Endothelial cell (in vitro differentiated cells): ENCODE data around the gene ARIH1. TPM values are rescaled to one million over a fixed set of nuclear protein-coding genes. Genes with fewer than 3 reads are reported as not detected.

Experiments
- DNase-seq: peaks from one replicate; pipeline ENCODE4 v3.0.0; 2021; ENCODE audit warnings: low spot score
- H3K27ac Mint-ChIP-seq: one replicate; pipeline ENCODE4 v1.8.0; 2021; ENCODE audit warnings: mixed read lengths, inconsistent platforms; ENCODE audit not compliant: unreplicated experiment
- H3K27me3 Mint-ChIP-seq: one replicate; pipeline ENCODE4 v1.8.0; 2021; ENCODE audit warnings: mild to moderate bottlenecking, moderate library complexity, mixed read lengths, inconsistent platforms; ENCODE audit not compliant: unreplicated experiment
- H3K36me3 Mint-ChIP-seq: one replicate; pipeline ENCODE4 v1.8.0; 2021; ENCODE audit warnings: mild to moderate bottlenecking, low read depth, mixed read lengths, inconsistent platforms; ENCODE audit not compliant: unreplicated experiment
- H3K4me1 Mint-ChIP-seq: one replicate; pipeline ENCODE4 v1.8.0; 2021; ENCODE audit warnings: mild to moderate bottlenecking, mixed read lengths, inconsistent platforms; ENCODE audit not compliant: unreplicated experiment
- H3K4me3 Mint-ChIP-seq: one replicate; pipeline ENCODE4 v1.8.0; 2021; ENCODE audit warnings: mild to moderate bottlenecking, mixed read lengths, inconsistent platforms; ENCODE audit not compliant: unreplicated experiment
- H3K9me3 Mint-ChIP-seq: one replicate; pipeline ENCODE4 v1.8.0; 2021; ENCODE audit warnings: mixed read lengths, inconsistent platforms; ENCODE audit not compliant: unreplicated experiment
- total RNA-seq: library from RNA; stranded (reverse); fragmentation: NEBNext Ultra II Directional; extraction: Animal tissue kit (Norgen Biotek cat#: 25700); gene quantifications from one replicate; pipeline ENCODE4 v1.2.1, GENCODE V29; 2021; ENCODE audit not compliant: unreplicated experiment
- TF ChIP-seq, protein P1 (sequence below): fragments of 200-600 bp; sonication (generic); IDR thresholded peaks from one replicate; pipeline ENCODE4 v1.5.0; 2021; ENCODE audit warnings: antibody characterized with exemption; ENCODE audit not compliant: unreplicated experiment

ARIH1 gene
- total RNA-seq, 1 donor from 2014 or later: 184 TPM

DNA sequence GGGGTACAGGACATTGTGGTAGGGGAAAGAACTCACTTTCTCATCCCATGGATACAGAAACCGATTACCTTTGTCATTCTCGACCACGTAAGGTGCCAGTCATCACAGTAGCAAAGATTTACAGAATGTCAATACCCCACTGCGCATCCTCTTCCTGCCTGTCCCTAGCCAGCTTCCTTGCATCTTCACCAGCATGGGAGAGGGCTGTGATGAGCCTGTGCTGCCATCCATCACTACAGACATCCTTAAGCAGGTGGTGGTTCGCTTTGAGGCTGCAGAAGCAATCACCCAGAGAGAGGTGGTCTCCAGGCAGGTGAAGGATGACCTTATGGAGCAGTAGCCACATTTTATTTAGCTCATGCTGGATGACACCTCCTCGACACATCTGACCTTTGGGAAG is 23.3 kb upstream of the ARIH1 start:
- H3K9me3 Mint-ChIP-seq: no peaks in the 10 kb centered on the region
- H3K4me1 Mint-ChIP-seq: no peaks in the 10 kb centered on the region
- TF ChIP-seq, protein P1, sequence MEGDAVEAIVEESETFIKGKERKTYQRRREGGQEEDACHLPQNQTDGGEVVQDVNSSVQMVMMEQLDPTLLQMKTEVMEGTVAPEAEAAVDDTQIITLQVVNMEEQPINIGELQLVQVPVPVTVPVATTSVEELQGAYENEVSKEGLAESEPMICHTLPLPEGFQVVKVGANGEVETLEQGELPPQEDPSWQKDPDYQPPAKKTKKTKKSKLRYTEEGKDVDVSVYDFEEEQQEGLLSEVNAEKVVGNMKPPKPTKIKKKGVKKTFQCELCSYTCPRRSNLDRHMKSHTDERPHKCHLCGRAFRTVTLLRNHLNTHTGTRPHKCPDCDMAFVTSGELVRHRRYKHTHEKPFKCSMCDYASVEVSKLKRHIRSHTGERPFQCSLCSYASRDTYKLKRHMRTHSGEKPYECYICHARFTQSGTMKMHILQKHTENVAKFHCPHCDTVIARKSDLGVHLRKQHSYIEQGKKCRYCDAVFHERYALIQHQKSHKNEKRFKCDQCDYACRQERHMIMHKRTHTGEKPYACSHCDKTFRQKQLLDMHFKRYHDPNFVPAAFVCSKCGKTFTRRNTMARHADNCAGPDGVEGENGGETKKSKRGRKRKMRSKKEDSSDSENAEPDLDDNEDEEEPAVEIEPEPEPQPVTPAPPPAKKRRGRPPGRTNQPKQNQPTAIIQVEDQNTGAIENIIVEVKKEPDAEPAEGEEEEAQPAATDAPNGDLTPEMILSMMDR: no peak
- no peak overlapping the region for H3K4me3 Mint-ChIP-seq
- H3K36me3 Mint-ChIP-seq: no peaks in the 10 kb centered on the region
- no peaks in the 10 kb centered on the region for H3K27me3 Mint-ChIP-seq
- no peak overlapping the region for H3K27ac Mint-ChIP-seq
- no peak for DNase-seq

DNA sequence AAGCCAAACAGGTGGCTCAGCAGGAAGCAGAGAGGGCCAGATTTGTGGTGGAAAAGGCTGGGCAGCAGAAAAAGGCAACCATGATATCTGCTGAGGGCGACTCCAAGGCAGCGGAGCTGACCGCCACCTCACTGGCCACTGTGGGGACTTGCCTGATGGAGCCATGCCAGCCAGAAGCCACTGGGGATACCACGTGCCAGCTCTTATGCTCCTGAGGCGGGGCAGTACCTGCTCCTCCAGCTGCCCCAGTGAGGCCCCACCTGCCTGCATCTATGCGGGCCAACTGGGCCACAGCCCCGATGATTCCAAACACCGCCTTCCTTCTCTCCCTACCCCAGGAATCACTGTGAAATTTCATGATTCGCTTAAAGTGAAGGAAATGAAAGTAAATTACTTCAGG is 22.9 kb upstream of the ARIH1 start:
- DNase-seq: no peak
- no peaks in the 10 kb centered on the region for H3K4me1 Mint-ChIP-seq
- H3K4me3 Mint-ChIP-seq: no peak overlapping the region
- no peaks in the 10 kb centered on the region for H3K27me3 Mint-ChIP-seq
- TF ChIP-seq, protein P1: no peak
- no peak overlapping the region for H3K27ac Mint-ChIP-seq
- no peaks in the 10 kb centered on the region for H3K36me3 Mint-ChIP-seq
- H3K9me3 Mint-ChIP-seq: no peaks in the 10 kb centered on the region

DNA sequence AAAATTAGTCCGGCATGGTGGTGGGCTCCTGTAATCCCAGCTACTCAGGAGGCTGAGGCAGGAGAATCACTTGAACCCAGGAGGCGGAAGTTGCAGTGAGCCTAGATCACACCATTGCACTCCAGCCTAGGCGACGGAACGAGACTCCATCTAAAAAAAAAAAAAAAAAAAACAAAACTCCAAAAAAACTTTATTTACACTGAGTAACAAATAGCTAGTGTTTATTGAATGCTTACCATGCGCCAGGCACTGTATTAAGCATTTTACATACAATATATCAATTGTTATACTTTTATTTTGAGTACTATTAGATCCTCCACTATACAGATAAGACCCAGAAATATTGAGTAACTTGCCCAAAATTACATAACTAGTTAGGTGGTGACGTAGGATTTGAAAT is 17.4 kb upstream of the ARIH1 start:
- Mint-ChIP-seq H3K4me3 (no peak overlapping the region), H3K4me1 (no peaks in the 10 kb centered on the region), H3K27me3 (no peaks in the 10 kb centered on the region), H3K9me3 (no peaks in the 10 kb centered on the region), H3K27ac (no peak overlapping the region), H3K36me3 (no peaks in the 10 kb centered on the region)
- TF ChIP-seq, protein P1: no peak
- DNase-seq: no peak

DNA sequence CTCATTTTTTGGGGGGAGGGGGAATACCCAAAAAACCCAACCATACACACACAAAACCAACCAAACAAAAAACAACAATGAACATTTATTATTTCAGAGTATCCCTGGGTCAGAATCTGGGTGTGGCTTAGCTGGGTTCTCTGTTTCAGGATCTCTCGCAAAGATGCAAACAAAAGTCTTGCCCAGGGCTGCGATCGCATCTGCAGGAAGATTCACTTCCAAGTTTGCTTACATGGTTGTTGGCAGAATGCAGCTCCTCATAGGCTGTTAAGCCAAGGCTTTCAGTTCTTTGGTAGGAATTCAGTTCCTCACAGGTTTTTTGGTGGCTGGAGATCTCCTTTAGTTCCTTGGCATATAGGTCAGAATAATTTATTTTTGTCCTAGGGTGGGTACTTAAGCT is 13.7 kb upstream of the ARIH1 start:
- Mint-ChIP-seq H3K4me3 (no peak overlapping the region), H3K4me1 (no peaks in the 10 kb centered on the region), H3K27ac (no peak overlapping the region), H3K36me3 (no peaks in the 10 kb centered on the region), H3K27me3 (no peaks in the 10 kb centered on the region), H3K9me3 (no peaks in the 10 kb centered on the region)
- TF ChIP-seq, protein P1: no peak
- no peak for DNase-seq

DNA sequence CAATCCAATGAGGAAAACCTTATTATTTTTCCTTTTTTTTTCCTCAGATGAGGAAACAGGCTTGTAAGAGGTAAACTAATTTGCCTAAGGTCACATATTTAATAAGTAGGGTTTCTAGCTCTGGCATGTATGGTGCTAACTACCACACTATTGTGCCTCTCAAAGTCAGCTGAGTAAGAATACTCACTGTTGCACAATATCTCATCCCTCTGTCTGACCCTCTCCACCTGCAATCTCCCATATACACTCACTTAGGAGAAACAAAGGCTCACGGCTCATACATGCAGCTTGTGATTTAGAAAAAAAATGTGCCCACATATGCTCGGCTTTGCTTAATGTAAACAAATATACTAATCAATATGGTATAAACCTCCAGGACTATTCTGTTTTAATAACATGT is 10.4 kb upstream of the ARIH1 start:
- Mint-ChIP-seq H3K4me1 (no peaks in the 10 kb centered on the region), H3K27ac (no peak overlapping the region), H3K27me3 (no peaks in the 10 kb centered on the region), H3K4me3 (no peak overlapping the region), H3K36me3 (no peaks in the 10 kb centered on the region), H3K9me3 (no peaks in the 10 kb centered on the region)
- TF ChIP-seq, protein P1: no peak
- DNase-seq: no peak
